Dermis microvascular lymphatic vessel endothelial cell (primary cell): ENCODE data around the gene EHBP1. TPM values are rescaled to one million over a fixed set of nuclear protein-coding genes. Genes with fewer than 3 reads are reported as not detected.

Experiments
- DNase-seq, 2 donors: peaks; one replicate each; pipeline versions ENCODE4 v3.0.0 to v3.0.0-alpha.2; 2010; ENCODE audit warnings: low read depth in 2 of 2
- total RNA-seq: library from RNA; depleted of rRNA; stranded (reverse); fragments of >200 nt; gene quantifications from 2 replicates; pipeline ENCODE4 v1.2.1, GENCODE V29; 2014

EHBP1 gene
- total RNA-seq, result 13.1 and 15.9 TPM in 2 replicates

DNA sequence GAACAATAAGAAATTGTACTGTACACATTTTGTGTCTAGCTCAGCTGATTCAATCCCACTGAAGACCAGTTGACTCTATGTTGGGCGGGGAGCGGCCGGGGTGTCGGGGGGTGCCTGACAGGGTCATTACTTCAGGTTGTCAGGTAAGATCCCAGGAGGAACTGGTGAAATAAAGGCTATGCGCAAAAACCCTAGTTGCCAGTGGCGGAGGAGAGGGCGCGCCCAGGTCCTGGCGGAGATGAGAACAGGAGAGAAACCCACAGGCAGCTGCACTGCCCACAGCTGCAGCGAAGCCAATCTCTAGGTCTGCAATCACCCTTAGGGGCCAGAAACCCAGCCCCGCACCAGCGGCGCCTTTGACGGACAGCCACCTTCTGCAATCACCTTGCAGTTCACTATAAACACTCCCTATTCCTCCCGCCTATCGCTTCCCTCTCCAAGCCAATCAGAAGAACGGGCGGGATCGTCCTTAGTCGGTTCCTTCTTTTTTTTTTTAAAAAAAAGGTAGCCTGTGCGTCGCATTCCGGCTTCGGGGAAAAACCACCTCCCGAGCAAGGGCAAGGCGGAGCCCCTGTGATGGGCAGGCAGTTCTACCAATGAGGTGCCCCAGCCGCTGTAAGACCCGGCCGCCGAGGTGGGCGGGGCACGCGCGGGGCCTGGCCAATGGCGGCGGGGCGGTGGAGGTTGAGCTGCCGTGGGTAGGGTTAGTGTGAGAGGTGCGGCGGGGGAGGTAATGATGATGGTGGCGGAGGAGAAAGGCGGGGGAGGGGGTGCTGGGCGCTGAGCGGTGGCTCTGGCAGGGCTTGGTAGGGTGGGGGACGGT, at the start of gene EHBP1:
Gene EHBP1, plus strand, starts transcription at position 707 of the 823 bp plus-strand sequence. CDS start 1,479 bp downstream, outside the sequence.
- peak; percentile 100 for DNase-seq

DNA sequence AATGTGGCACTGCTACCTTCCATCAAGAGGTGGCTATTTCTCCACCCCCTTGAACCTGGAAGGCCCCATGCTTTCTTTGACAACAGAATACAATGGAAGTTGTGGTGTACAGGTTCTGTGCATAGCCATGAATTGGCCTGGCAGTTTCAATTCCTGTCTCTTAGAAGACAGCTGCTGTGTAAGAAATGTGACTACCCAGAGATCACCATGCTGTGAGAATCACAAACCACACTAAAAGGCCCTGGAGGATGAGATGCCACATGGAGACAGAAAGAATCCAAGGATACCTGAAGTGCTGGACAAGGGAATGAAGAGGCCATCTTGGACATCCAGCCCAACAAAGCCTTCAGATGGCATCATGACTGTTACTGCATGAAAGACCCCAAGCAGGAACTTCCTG, 47.7 kb upstream of the EHBP1 start:
- DNase-seq, result no peak

DNA sequence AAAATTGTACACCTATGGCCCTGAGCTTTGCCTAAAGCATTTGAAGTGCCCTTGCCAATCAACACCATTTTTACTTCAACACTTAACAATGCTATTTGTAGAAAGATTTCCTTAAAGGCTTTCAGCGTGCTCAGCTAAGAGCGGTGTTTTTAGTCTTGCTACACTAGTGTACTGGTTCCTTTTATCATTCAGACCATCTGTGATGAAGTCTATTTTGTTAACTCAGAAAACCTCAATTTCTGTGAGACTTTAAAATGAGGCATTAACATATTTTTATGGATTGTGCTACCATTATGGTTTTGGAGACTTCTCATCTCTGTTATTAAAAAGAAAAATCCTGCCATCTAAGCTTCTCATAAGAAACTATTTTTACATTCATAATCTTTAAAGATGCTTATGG, 46.6 kb upstream of the EHBP1 start:
- DNase-seq, result no peak

DNA sequence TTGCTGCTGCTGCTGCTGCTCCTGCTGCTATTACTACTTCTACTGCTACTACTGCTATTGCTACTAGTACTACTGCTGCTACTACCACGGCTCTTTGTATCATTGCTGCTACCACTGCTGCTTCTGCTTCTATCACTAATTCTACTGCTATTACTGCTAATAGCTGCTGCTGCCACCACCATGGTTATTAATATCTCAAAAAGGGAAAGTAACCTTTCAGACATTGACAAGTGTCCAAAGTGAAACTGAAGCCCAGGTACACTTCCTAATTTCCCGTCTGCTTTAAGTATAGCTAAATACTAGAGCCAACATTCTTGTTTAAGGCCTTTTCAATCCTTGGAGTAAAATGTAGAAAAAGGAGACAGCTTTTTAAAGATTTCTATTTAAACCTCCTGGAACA, 45.4 kb upstream of the EHBP1 start:
- no peak for DNase-seq

DNA sequence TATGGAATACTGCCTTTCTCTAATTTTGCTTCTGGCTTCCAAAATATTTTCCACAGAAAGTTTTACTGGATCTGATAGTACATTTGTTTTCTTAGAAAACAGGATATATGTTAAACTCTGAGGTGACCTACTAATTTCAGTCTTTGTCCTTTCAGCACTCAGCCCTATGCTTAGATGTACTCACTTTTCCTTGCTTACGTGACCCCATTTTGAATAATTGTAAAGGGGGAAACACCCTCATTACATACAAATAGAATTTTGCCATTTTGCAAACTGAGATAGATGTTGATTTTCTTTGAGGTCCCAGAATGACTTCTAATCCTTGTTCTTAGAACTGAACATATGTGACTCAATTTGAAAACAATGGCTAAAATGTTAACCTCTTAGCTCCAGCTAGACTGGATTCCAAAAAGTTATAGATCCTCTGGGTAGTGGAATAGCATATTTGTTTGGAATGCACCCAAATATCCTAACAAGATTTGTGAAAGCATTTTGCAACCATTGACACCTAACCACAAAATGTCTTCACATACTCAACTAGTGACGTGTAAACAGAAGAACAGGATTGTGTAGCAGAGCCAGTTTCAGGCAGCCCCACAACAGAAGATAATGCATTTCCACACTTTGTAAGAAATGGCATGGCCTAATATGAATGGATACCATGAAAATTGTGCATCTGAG, 44.8 kb upstream of the EHBP1 start:
- DNase-seq, result no peak

DNA sequence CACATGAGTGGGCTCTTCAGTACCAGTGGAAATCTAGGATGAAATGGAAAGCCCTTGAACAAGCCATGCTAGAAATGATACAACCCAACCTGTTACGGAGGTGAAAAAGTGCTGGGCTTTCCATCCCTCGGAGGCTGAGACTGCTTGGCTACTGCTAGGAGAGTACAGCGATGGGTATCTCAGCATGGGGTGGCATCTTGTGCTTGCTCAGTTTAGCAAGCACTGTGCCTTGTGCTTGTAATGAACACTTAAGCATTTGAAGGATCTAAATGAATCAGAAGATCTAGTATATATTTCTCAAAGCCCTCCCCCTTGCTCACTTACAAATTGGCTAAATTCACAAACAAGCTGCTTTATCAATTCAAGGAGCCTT, 44.3 kb upstream of the EHBP1 start:
- DNase-seq, result no peak

DNA sequence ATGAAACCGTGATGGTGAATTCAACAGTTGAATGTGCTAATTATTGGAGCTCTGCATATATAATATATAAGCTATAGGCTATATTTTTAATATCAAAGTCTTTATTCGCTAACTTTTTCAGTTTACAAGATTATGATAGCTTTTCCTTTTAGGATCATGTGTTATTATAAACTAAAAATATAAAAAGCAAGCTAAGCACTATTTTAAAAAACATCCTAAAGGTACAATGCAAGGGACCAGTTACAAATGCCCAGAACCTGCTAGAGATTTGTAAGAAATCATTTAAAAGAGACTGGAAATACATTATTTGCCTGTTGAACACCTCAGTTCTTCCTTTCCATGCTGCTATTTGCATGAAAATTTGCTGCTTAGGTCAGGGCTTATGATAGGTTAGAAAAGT, 43.4 kb upstream of the EHBP1 start:
- no peak for DNase-seq

DNA sequence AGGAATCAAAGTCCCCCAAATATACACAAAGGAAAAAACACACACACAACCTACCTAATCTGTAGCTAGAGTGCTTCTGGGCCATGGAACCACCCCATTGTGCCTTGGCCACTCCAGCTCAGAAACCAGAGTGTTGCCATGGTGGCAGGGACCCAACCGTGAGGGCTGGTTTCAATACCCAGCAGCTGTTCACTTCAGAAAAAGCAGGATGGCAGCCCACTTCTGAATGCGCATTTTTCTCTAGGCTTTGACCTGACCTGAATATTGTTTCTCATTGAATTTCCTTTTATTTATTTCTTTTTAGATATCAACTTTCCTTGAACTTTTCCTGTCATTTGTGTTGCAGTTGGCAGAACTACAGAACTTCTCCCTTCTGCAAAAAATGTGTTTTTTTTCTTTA, 43.0 kb upstream of the EHBP1 start:
- peak in 1 of 2 donors; percentile 1 for DNase-seq

DNA sequence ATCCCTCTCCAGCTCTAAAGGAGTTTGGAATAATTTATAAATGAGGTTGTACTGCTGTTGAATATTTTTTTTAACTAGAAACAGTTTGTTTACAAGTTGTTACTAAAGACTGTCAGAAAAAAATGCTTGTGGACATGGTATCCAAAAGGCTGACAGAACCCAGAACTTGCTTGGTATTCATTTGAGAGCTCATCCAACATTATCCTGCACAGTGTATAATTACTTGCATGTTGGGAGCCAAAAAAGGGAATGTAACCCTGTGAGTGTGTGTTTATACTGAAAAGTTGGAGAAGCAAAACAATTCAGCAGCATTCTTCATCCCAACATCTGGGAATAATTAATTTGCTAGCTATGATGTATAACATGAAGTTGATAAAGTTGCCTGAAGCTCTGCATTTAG, 42.1 kb upstream of the EHBP1 start:
- DNase-seq, result no peak

DNA sequence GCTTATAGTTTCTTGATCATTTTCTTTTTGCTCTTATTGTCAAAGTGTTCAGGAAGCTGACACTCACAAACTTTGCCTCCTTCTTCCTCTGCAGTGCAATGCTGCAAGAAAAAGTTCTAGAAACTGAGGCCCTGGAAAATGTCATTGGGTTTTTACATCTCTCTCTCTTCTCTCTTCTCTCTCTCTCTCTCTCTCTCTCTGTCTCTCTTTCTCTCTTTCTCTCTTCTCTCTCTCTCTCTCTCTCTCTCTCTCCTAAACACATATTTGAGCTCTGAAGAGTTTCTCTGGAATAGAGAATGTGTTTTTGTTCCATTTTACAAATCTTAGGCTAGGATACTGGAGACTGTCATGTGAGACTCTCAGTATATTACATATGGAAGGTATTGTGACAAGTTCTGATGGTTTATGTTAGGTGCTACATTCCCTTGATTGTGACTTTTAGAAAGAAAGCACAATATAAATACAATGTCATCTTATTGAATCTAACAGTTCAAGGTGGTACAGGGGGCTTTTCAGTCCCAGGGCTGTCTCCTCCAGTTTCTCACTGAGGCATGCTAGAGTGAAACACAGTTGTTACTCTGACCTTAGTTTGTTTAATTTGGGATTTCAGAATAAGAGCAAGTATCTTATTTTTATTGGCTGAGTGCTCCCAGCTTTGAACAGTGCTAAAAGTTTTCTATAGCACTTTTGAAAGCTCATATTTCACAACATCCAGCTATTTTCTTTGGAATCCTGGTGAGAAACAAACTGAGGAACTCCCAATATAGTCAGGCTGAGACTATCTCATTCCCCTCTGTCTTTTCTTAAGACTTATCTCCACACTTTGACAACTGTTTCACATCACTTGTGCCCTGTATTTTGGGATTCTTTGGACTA, 41.4 kb upstream of the EHBP1 start:
- DNase-seq, result no peak

DNA sequence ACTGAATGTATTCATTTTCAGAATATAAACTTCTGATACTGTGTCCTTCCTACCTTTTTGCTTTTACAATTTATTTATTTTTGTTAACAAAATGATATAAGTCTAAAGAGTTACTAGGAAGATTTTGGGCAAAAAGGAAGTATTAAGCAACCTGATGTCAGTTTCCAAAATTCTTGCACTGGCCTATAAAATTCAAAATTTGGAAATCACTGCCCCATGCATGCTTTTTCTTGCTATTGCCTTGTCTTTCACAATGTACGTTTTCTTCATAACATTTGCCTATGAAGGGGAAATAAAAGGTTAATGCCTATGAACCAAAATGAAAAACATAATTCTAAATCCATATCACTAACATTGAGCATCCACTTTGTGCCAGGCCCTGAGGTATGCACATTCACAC, 40.1 kb upstream of the EHBP1 start:
- DNase-seq, result no peak

DNA sequence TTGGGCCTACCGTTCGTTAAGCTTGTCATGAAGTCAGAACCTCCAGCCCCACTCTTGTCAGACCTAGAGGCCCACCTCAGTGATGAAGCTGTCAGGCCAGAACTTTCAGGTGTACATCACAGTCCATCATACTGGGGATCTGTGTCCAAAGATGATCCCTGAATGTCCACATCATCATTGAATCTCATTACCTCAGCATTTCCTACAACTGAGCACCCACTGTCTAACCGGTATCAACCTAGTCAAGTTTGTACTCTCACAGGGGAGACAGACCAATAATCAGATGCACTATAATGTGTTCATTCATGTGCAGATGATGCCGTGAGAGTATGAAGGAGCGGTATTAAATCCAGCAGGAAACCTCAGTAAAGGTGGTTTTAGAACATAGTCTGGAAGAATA, 36.3 kb upstream of the EHBP1 start:
- no peak for DNase-seq

DNA sequence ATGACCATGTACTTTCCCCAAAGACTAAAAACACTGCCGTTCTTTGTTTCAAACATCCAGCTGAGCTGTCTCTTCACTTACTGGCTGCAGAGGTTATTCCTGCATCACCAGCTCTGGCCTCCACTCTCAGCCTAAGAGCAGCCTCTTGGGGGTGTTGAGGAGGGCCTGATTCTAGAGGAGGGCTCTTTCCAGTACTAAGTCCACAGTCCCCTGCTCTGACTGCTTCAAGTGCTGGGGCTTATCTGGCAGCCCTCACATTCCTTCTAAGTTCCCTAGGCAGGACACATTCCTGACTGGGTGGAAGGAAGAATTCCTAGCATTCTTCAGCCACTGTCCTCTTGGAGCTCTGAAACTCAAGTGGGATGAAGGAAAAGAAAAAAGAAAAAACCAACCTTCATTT, 32.9 kb upstream of the EHBP1 start:
- no peak for DNase-seq

DNA sequence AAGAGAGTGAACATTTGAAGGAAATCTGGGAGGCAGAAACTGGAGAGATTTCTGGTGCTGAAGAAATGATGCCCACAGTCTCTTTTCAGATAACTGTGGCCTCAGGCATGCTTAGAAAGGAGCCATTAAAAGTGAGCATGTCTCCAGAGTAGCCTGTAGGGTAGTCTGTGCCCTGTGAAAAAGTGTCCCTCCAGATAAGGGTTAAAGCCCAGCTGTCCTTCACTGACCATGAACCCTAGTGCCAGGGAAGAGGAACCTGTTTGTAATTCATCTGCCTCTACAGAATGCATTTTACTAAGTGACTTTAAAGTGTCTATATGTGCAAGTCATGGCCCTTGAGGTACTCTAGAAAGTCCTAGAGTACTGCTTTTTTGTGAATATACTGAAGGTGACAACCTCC, 30.5 kb upstream of the EHBP1 start:
- DNase-seq, result no peak

DNA sequence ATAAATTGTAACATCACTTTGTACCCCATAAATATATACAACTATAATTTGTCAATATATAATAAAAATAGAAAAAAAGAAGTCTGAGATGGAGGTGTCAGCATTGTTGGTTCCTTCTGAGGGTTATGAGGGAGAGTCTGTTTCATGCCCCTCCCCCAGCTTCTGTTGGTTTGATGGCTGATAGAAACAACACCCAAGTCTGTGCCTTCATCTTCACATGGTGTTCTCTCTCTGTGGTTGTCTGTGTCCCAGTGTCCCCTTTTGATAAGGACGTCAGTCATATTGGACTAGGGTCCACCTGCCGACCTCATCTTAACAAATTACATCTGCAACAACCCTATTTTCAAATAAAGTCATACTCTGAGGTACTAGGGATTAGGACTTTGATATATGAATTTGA, 20.3 kb upstream of the EHBP1 start:
- no peak for DNase-seq

DNA sequence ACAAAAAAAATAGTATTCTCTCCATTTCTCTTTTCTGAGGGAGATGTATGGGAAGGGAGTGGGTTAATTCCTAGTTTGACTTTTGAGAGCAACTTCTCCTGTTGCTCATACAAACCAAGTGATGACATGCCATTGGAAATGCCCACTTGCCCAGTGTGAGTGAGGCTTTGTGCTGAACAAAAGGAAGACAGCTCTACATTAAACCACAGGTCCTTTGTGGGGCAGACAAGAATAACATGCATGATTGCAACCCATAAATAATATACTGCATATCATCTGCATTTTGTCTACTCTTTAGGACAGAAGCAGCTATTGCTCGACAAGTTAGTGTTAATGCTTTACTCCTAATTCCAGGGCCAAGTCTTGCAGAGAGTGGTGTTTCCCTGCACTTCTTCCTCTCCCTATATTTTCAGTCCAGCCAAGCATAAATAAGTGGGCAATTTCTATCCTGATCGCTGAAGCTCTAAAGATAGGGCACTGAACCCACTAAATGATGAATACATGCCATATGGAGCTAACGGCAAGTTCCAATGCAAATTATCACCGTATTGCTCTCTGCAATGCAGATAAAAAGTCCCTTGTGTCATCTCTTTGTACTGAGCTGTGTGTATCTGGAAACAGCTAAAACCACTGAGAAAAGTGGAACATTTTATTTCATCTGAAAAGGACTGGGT, 19.4 kb upstream of the EHBP1 start:
- no peak for DNase-seq

DNA sequence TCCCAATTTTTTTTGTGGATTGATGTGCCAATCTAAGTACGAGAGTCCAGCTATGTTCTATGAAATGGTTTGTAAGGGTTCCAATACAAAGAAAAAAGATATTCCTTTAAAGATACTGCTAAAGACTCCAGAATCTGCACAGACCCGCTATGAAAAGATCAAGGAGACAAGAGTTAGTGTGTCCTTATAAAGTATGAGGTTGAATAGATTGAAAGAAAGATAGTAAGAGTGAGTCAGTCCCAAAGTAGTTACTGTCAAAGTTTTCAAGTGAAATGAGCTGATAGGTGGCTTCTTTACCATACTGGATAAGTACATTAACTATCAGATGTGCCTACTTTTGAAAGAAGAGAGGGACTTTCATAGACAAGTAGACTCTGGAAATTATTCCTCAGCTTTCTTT, 17.9 kb upstream of the EHBP1 start:
- DNase-seq, result no peak

DNA sequence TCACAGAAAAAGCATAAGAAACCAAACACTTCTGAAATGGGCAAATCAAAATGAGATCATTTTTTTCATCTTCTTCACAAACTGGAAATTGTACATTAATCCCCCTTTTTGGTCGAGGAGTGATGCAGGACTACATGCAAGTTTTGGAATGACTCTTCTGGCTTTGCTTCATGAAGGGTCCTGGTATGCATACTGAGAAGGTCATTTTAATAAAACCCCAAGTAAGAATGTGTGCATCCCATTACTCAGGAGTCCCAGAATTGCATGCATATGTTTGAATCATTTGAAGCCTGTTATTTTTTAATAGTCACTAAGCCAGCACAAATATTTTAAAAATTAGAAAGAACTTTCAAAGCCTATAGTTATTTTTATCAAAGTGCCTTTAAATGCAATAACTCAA, 16.7 kb upstream of the EHBP1 start:
- no peak for DNase-seq

DNA sequence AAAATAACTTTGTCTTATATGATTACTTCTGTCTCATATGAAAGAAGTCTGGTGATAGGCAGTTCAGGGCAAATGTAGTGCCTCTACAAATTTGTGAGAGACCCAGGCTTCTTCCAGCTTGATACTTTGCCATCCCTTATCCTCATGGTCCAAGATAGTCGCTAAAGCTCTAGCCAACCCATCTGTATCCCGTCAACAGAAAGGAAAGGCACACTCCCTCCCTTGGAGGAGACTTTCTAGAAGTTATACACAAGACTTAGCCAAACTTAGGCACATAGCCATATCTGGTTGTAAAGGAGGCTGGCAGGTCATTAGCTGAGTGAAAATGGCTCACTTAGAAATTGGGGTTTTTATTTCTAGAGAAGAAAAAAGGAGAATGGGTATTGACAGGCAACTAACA, 14.3 kb upstream of the EHBP1 start:
- no peak for DNase-seq

DNA sequence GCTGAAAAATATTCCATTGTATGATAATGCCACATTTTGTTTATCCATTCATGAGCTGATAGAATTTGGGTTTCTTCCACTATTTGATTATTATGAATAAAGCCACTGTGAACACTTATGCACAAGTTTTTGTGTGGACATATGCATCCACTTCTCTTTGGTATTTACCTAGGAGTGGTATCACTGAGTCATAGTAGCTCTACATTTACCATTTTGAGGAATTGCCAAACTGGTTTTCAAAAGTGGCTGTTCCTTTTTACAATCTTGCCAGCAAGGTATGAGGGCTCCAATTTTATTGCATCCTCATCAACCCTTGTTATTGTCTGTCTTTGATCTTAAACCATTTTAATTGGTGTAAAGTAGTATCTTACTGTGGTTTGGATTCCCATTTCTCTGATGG, 13.3 kb upstream of the EHBP1 start:
- no peak for DNase-seq

DNA sequence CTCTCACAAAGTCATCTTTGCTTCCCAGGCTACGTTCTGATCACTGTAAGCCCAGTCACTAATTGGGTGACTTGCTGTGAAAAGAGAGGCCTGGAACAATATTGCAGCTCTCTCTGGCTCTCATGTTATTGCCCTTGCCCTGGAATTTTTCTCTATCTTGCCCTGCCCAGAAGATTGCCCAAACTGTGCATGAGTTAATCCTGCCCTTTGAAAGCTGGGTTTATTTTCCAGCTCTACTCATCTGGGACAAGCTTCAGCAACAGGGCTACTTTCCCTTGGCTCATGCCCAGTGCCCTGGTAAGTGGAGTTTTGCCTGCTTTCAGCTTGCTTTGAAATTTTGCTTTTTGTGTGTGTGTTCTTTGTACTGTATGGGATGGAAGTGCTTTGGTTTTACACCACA, 6.9 kb upstream of the EHBP1 start:
- DNase-seq, result no peak

DNA sequence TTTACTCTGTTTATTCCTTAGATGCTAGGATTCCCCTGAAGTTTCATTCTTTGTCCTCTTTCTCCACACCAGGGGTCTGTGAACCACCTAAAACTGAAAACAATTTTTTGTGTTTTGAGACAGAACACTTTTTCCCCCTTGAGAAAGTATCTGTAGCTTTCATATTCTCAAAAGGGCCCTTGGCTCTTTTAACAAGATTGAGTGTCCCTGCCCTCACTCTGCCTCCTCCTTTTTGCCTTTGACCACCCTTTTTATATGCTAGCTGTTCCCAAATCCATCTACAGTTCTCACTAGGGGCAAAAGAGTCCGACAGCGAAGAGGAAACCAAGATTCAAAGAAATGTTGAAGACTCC, 883 bp upstream of the EHBP1 start:
- DNase-seq, result no peak
